GM13976 (cell line): ENCODE data around the gene LOXL3.
"Not testable (repeated sequence)": the region's sequence is repeated elsewhere in the genome, so short reads cannot be mapped to it uniquely, and the experiment has no call there.

Experiments
- DNase-seq: peaks from one replicate; pipeline ENCODE4 v3.0.0; 2012; ENCODE audit warnings: low spot score
- in situ Hi-C: fragments of 300-500 bp; cut with MboI; formaldehyde crosslinking; loops from one replicate; pipeline ENCODE4 v1.12.0; 2022; ENCODE audit warnings: low sequenced_read_pairs, mixed read lengths, inconsistent platforms; ENCODE audit not compliant: unreplicated experiment
- TF ChIP-seq, protein P1 (sequence below): IDR thresholded peaks from 2 replicates; pipeline ENCODE4 v1.5.1; 2012; ENCODE audit warnings: borderline replicate concordance, mild to moderate bottlenecking; ENCODE audit not compliant: insufficient read depth; ENCODE audit errors: extremely low read depth, missing control alignments, control extremely low read depth

LOXL3 gene

GRCh38 chr2:74566754-74567085 is 13.0 kb upstream of the LOXL3 start:
- no peak for DNase-seq
- in situ Hi-C loops = no loop called here
- TF ChIP-seq, protein P1, sequence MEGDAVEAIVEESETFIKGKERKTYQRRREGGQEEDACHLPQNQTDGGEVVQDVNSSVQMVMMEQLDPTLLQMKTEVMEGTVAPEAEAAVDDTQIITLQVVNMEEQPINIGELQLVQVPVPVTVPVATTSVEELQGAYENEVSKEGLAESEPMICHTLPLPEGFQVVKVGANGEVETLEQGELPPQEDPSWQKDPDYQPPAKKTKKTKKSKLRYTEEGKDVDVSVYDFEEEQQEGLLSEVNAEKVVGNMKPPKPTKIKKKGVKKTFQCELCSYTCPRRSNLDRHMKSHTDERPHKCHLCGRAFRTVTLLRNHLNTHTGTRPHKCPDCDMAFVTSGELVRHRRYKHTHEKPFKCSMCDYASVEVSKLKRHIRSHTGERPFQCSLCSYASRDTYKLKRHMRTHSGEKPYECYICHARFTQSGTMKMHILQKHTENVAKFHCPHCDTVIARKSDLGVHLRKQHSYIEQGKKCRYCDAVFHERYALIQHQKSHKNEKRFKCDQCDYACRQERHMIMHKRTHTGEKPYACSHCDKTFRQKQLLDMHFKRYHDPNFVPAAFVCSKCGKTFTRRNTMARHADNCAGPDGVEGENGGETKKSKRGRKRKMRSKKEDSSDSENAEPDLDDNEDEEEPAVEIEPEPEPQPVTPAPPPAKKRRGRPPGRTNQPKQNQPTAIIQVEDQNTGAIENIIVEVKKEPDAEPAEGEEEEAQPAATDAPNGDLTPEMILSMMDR = no peak

DNA sequence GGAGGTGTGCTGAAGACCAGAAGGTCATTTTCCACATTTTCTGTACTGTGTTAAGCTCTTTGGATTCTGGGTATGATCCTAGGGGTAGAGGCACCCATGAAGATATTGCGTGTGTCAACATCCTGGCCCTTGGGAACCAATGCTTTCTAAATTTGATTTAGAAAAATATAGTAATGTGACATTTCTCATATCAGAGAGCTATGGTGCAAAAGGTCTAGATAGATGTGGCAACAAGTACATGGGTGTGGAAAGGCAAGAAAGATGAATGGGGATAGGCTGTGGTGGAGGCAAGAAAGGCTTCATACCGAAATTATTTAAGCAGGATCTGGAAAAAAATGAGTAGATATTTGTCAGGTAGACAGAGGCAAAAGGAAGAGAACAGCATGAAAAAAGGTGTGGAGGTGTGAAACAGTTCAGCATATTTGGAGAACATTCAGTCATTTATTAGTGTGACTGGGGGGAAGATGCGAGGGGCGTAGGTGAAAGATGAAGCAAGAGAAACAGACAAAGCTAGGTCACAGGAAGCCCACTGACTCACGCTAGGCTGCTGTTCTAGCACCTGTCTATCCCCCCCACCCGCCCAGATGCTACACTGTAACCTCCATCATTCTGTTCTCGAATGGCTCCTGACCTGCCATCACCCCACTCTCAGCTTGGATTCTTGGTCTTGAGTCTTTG is 12.5 kb upstream of the LOXL3 start:
- DNase-seq = no peak
- TF ChIP-seq, protein P1 = no peak
- in situ Hi-C loops = no loop called here

GRCh38 chr2:74564222-74564621 is 10.5 kb upstream of the LOXL3 start:
- DNase-seq = no peak
- TF ChIP-seq, protein P1 = no peak
- in situ Hi-C loops = no loop called here

DNA sequence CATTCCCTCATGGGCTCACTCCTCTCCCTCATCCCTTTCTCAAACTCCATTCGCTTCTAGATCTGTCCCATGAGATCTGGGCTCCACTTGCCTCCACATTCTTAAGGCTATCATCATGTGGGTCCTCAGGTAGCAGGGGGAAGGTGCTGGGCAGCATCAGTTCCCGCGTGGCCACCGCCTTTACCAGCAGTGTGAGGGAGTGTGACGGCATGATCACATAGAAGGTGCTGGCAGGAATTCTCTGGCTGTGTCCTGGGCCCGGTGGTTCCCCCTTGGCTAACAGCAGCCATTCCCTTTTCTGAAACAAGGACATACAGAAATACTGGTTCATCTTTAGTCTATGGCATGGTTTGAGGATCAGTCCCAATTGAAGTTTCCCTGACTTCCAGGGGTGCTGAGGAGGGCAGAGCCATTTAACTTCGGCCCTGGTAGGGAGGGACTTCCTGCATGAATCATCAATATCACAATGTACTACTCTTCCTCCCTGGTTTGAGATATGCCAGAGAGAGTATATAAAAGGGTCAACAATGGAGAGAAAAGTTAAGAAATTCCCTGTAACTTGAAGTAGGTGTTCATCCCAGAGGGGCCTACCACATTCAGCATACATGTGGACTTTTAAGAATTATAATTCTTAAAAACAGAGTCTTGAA is 8.5 kb upstream of the LOXL3 start:
- TF ChIP-seq, protein P1 = no peak
- DNase-seq = no peak
- in situ Hi-C loops = no loop called here

GRCh38 chr2:74561022-74561421 is 7.3 kb upstream of the LOXL3 start:
- DNase-seq, in situ Hi-C loops: not testable (repeated sequence)

GRCh38 chr2:74560591-74560990 is 6.8 kb upstream of the LOXL3 start:
- TF ChIP-seq, protein P1 = no peak
- no peak for DNase-seq
- in situ Hi-C loops = no loop called here

DNA sequence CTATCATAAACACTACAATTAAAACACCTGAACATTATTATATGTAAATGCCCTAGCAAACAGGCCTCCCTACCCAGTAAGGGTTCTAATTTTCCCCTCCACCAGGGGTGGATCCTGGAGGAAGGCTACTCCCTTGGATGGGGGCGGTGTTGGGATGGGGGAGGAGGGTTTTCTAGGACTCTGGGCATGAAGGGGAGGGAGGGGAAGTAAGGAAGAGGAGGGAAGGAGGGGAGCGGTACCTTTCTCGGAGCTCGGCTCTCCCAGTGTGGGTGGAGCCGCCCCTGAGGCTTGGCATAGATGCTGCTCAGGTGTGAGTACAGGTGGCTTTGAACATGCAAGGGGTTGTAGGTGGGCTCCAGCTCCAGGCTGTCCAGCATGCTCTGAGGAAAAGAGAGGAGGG is 6.2 kb upstream of the LOXL3 start:
- in situ Hi-C loops = no loop called here
- TF ChIP-seq, protein P1 = no peak
- DNase-seq = no peak
